ENCODE data around the gene PCDHB1. TPM values are rescaled to one million over a fixed set of nuclear protein-coding genes. Genes with fewer than 3 reads are reported as not detected.

PCDHB1 gene
- total and polyA plus RNA-seq, 9 of the 15 experiments (the other 6 are each of a cell fraction or from before 2014, with no cell fraction given) = not detected

DNA sequence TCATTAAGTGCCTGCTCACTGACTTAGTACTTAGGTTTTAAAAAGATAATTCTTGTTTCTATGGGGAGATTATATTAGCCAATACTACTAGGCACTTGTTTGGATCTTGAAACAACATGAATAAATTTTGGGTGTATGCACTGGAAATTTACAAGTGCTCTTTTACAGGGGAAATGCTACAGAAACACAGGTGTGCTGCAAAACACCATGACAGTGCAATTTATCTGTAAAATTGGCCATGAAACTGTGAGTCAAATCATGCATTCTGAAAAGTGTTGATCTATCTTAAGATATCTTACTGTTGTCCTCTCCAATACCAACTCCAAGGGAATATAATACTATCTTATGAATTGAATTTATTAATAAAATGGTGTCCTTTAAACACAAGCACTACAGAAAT is 12.1 kb upstream of the PCDHB1 start:
- H3K9ac ChIP-seq (ENCODE audit: insufficient read depth in 1 of 2, low read depth in 2 of 2, low read length in 2 of 2) = no peak overlapping the region
- peaks cover 5% of the 10 kb centered on the region for H3K9me3 ChIP-seq (replicated peaks; ENCODE audit: control insufficient read depth, insufficient read depth, low read depth, low read length)
- H3K9me1 ChIP-seq (ENCODE audit: control insufficient read depth, insufficient read depth, low read length) = no peaks in the 10 kb centered on the region
- FAIRE-seq (no peak), ATAC-seq (no peak), DNase-seq (ENCODE audit: extremely low read depth in 1 of 4, low spot score in 3 of 4) (no peak)
- in situ Hi-C loops (cut with MboI) = no loop called here
- H3K4me3 ChIP-seq = no peak overlapping the region
- no peaks in the 10 kb centered on the region for H3K36me3 ChIP-seq (ENCODE audit: control insufficient read depth, insufficient read depth, low read length)
- no peak overlapping the region for H3K4me2 ChIP-seq (ENCODE audit: insufficient read depth, low read length)
- no peaks in the 10 kb centered on the region for H3K27me3 ChIP-seq (ENCODE audit: control insufficient read depth in 2 of 2, insufficient read depth in 2 of 2, low read length in 2 of 2)
- no peaks in the 10 kb centered on the region for H3K4me1 ChIP-seq (replicated peaks in 1 of 2; ENCODE audit: control insufficient read depth in 2 of 2, insufficient read depth in 2 of 2, low read length in 2 of 2)
- H4K20me1 ChIP-seq (replicated peaks; ENCODE audit: control insufficient read depth, insufficient read depth, low read length) = no peaks in the 10 kb centered on the region
- ChIA-PET POLR2A (no interaction called here), CTCF (ENCODE audit: low intra/inter-chr PET ratio) (no interaction called here)
- H3K79me2 ChIP-seq (ENCODE audit: control insufficient read depth, insufficient read depth, low read length) = no peaks in the 10 kb centered on the region
- intact Hi-C loops (cut with micrococcal nuclease) = no loop called here
- no peak overlapping the region for H3K27ac ChIP-seq (ENCODE audit: extremely low read depth, low read depth, low read length)
- BruUV-seq (replicated peaks) = no TSS peak
- no peak overlapping the region for H2AFZ ChIP-seq (ENCODE audit: low read depth, low read length)
- TF ChIP-seq, protein P1, sequence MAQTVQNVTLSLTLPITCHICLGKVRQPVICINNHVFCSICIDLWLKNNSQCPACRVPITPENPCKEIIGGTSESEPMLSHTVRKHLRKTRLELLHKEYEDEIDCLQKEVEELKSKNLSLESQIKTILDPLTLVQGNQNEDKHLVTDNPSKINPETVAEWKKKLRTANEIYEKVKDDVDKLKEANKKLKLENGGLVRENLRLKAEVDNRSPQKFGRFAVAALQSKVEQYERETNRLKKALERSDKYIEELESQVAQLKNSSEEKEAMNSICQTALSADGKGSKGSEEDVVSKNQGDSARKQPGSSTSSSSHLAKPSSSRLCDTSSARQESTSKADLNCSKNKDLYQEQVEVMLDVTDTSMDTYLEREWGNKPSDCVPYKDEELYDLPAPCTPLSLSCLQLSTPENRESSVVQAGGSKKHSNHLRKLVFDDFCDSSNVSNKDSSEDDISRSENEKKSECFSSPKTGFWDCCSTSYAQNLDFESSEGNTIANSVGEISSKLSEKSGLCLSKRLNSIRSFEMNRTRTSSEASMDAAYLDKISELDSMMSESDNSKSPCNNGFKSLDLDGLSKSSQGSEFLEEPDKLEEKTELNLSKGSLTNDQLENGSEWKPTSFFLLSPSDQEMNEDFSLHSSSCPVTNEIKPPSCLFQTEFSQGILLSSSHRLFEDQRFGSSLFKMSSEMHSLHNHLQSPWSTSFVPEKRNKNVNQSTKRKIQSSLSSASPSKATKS (CRISPR knock-in tag; IDR thresholded peaks at IDR 0.05) = no peak
- TF ChIP-seq, protein P2, sequence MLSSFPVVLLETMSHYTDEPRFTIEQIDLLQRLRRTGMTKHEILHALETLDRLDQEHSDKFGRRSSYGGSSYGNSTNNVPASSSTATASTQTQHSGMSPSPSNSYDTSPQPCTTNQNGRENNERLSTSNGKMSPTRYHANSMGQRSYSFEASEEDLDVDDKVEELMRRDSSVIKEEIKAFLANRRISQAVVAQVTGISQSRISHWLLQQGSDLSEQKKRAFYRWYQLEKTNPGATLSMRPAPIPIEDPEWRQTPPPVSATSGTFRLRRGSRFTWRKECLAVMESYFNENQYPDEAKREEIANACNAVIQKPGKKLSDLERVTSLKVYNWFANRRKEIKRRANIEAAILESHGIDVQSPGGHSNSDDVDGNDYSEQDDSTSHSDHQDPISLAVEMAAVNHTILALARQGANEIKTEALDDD (IDR thresholded peaks at IDR 0.05) = no peak
- TF ChIP-seq ZNF277 (CRISPR knock-in tag; IDR thresholded peaks at IDR 0.05; ENCODE audit: borderline replicate concordance) (no peak), USF1 (CRISPR knock-in tag; IDR thresholded peaks at IDR 0.05) (no peak), CEBPG (CRISPR knock-in tag; IDR thresholded peaks at IDR 0.05) (no peak), CEBPG (tag; conservative IDR thresholded peaks at IDR 0.05 in 1 of 2, IDR thresholded peaks at IDR 0.05 in 1 of 2) (no peak), RREB1 (CRISPR knock-in tag; IDR thresholded peaks at IDR 0.05) (no peak), TRIM28 (IDR thresholded peaks at IDR 0.05) (no peak), ZFP30 (CRISPR knock-in tag; IDR thresholded peaks at IDR 0.05; ENCODE audit: borderline replicate concordance) (no peak), PHF20 (IDR thresholded peaks at IDR 0.05; ENCODE audit: partially characterized antibody) (no peak), BRD9 (IDR thresholded peaks at IDR 0.05; ENCODE audit: low read depth, partially characterized antibody) (no peak)
- TF ChIP-seq, protein P3, sequence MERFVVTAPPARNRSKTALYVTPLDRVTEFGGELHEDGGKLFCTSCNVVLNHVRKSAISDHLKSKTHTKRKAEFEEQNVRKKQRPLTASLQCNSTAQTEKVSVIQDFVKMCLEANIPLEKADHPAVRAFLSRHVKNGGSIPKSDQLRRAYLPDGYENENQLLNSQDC (CRISPR knock-in tag; IDR thresholded peaks at IDR 0.05) = no peak

All from K562 (cell line).